HG03135 (cell line): ENCODE measurements around the gene CSNK1A1L.

Experiments used
- ATAC-seq: cut with Tn5 transposase; IDR thresholded peaks from one replicate; pipeline ENCODE4 v1.9.1; 2021; ENCODE audit warnings: mild to moderate bottlenecking, moderate library complexity; ENCODE audit not compliant: unreplicated experiment

Gene CSNK1A1L

GRCh38 chr13:37107868-37108267 is 2.4 kb upstream of the CSNK1A1L start:
- no peak for ATAC-seq

GRCh38 chr13:37107456-37107855 is 2.0 kb upstream of the CSNK1A1L start:
- ATAC-seq, result no peak

GRCh38 chr13:37106642-37107041 is 1.2 kb upstream of the CSNK1A1L start:
- ATAC-seq, result no peak

GRCh38 chr13:37102896-37103295 is 2.6 kb downstream of the CSNK1A1L start:
- no peak for ATAC-seq

GRCh38 chr13:37101201-37101600 is 4.3 kb downstream of the CSNK1A1L start:
- no peak for ATAC-seq

GRCh38 chr13:37100731-37101130 is 4.7 kb downstream of the CSNK1A1L start:
- ATAC-seq, result no peak

- ATAC-seq, result no peak
Measured at GRCh38 chr13:37097076-37097475, 8.4 kb downstream of the CSNK1A1L start.

GRCh38 chr13:37094840-37095239 is 10.6 kb downstream of the CSNK1A1L start:
- ATAC-seq, result no peak

GRCh38 chr13:37094099-37094498 is 11.4 kb downstream of the CSNK1A1L start:
- ATAC-seq, result no peak

- no peak for ATAC-seq
Measured at GRCh38 chr13:37091835-37092234, 13.6 kb downstream of the CSNK1A1L start.

GRCh38 chr13:37090912-37091311 is 14.6 kb downstream of the CSNK1A1L start:
- no peak for ATAC-seq

- ATAC-seq, result no peak
Measured at GRCh38 chr13:37089495-37089894, 16.0 kb downstream of the CSNK1A1L start.

- no peak for ATAC-seq
Measured at GRCh38 chr13:37087486-37087885, 18.0 kb downstream of the CSNK1A1L start.

GRCh38 chr13:37085606-37086005 is 19.9 kb downstream of the CSNK1A1L start:
- ATAC-seq, result no peak

GRCh38 chr13:37076818-37077217 is 28.6 kb downstream of the CSNK1A1L start:
- ATAC-seq, result no peak

- no peak for ATAC-seq
Measured at GRCh38 chr13:37075164-37075563, 30.3 kb downstream of the CSNK1A1L start.

- ATAC-seq, result no peak
Measured at GRCh38 chr13:37074703-37075102, 30.8 kb downstream of the CSNK1A1L start.

- ATAC-seq, result no peak
Measured at GRCh38 chr13:37072024-37072423, 33.4 kb downstream of the CSNK1A1L start.

GRCh38 chr13:37070956-37071355 is 34.5 kb downstream of the CSNK1A1L start:
- no peak for ATAC-seq

- no peak for ATAC-seq
Measured at GRCh38 chr13:37070145-37070695, 35.2 kb downstream of the CSNK1A1L start.

GRCh38 chr13:37069597-37070103 is 35.8 kb downstream of the CSNK1A1L start:
- no peak for ATAC-seq

GRCh38 chr13:37068962-37069361 is 36.5 kb downstream of the CSNK1A1L start:
- no peak for ATAC-seq

GRCh38 chr13:37067874-37068273 is 37.6 kb downstream of the CSNK1A1L start:
- no peak for ATAC-seq
